ENCODE measurements around the gene ZEB2. TPM values are rescaled to one million over a fixed set of nuclear protein-coding genes. Genes with fewer than 3 reads are reported as not detected.

The ZEB2 gene
- total and polyA plus RNA-seq, 2 donors (not counting 3 experiments of a cell fraction or from before 2014, with no cell fraction given): 17.9 to 49.6 TPM

- no peaks in the 10 kb centered on the region for H3K36me3 ChIP-seq (ENCODE audit: control insufficient read depth in 2 of 2, extremely low read depth in 1 of 2, insufficient read depth in 2 of 2, low read length in 2 of 2)
- no peaks in the 10 kb centered on the region for H4K20me1 ChIP-seq (replicated peaks; ENCODE audit: control insufficient read depth, extremely low read depth, insufficient read depth, low read length)
- no peak overlapping the region for H2AFZ ChIP-seq (ENCODE audit: low read depth, low read length)
- no peaks in the 10 kb centered on the region for H3K27me3 ChIP-seq (ENCODE audit: control insufficient read depth in 2 of 2, insufficient read depth in 2 of 2, low read length in 2 of 2)
- FAIRE-seq (no peak), DNase-seq (ENCODE audit: low read depth, low spot score) (no peak)
- TF ChIP-seq EZH2 (IDR thresholded peaks at IDR 0.05; ENCODE audit: borderline replicate concordance, low read depth, low read length, severe bottlenecking) (no peak), CTCF (IDR thresholded peaks at IDR 0.05; ENCODE audit: extremely low read depth in 1 of 2, insufficient read depth in 1 of 2, low read depth in 1 of 2, low read length in 2 of 2) (no peak), FOS (IDR thresholded peaks at IDR 0.05; ENCODE audit: borderline replicate concordance, insufficient read depth, low read length) (no peak), POLR2A (IDR thresholded peaks at IDR 0.05; ENCODE audit: low read depth, low read length) (no peak), JUN (IDR thresholded peaks at IDR 0.05; ENCODE audit: borderline replicate concordance, insufficient read depth, insufficient read length, low read depth) (no peak), GATA2 (IDR thresholded peaks at IDR 0.05; ENCODE audit: insufficient read depth, insufficient read length, low read depth, low read length) (no peak), MYC (IDR thresholded peaks at IDR 0.05; ENCODE audit: low read depth, low read length) (no peak), POLR2AphosphoS5 (IDR thresholded peaks at IDR 0.05; ENCODE audit: insufficient read depth, low read depth, low read length) (no peak)
- TF ChIP-seq, protein P1, sequence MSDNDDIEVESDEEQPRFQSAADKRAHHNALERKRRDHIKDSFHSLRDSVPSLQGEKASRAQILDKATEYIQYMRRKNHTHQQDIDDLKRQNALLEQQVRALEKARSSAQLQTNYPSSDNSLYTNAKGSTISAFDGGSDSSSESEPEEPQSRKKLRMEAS (IDR thresholded peaks at IDR 0.05; ENCODE audit: insufficient read depth, insufficient read length): no peak
- H3K9ac ChIP-seq (replicated peaks; ENCODE audit: extremely low read depth, insufficient read depth, low read length): no peak overlapping the region
- no peak overlapping the region for H3K27ac ChIP-seq (ENCODE audit: insufficient read depth, low read depth, low read length)
- CTCF ChIA-PET: no interaction called here
- no peaks in the 10 kb centered on the region for H3K9me3 ChIP-seq (replicated peaks; ENCODE audit: control insufficient read depth, insufficient read depth, low read length)
- peaks cover 3% of the 10 kb centered on the region for H3K79me2 ChIP-seq (ENCODE audit: control insufficient read depth, insufficient read depth, low read length)
- BruUV-seq (replicated peaks): no TSS peak
- H3K4me1 ChIP-seq (ENCODE audit: control insufficient read depth, extremely low read depth, insufficient read depth, low read length): no peaks in the 10 kb centered on the region
- POLR2A ChIA-PET: no interaction called here
- H3K4me3 ChIP-seq (replicated peaks in 1 of 3; ENCODE audit: insufficient read depth in 1 of 3, low read depth in 1 of 3, low read length in 3 of 3): no peak overlapping the region
- intact Hi-C loops (cut with micrococcal nuclease): no loop called here
- dilution Hi-C loops (cut with MboI; ENCODE audit: extremely low pct_ligation_motif_present, low sequenced_read_pairs): no loop called here
- no peaks in the 10 kb centered on the region for H3K9me1 ChIP-seq (replicated peaks; ENCODE audit: control insufficient read depth, extremely low read depth, insufficient read depth, low read length)
- H3K4me2 ChIP-seq (ENCODE audit: insufficient read depth, low read length): no peak overlapping the region
These were observed 52.3 kb downstream of the ZEB2 start for GRCh38 chr2:144467502-144468137.

Data from endothelial cell of umbilical vein (primary cell).